SH-SY5Y (cell line): ENCODE data around the gene CCL17.

Source experiments
- GATA2 ChIP-seq: IDR thresholded peaks from 2 replicates; pipeline ENCODE4 v1.6.1; 2011; ENCODE audit warnings: mild to moderate bottlenecking, low read depth, low read length
- GATA3 ChIP-seq: IDR thresholded peaks from 2 replicates; pipeline ENCODE4 v1.6.1; 2011; ENCODE audit warnings: low read depth, mild to moderate bottlenecking, low read length, moderate library complexity

DNA sequence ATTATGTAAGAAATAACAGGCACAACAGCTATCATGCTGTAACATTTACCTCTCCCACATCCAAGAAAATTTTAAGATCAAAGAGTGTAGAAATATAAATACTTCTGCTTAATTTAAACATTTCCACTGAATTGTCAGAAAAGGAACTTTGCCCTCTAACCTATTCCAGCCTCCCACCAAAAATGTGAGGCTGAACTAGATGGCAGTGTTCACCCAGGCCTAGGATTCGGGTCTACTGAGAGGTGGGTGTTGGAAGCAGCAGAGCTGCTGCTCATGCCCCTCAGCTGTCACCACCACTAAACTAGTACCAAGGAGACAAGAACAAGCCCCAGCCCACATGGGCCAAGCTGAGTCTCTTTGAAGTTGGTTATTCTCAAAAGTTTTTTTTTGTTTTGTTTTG is 31.3 kb downstream of the CCL17 start:
- TF ChIP-seq GATA2: no peak
- TF ChIP-seq GATA3: no peak
